ENCODE data around the gene MPI.
"Not testable (repeated sequence)": the region's sequence is repeated elsewhere in the genome, so short reads cannot be mapped to it uniquely, and the experiment has no call there.

Gene MPI

GRCh38 chr15:74864296-74864695 lies 25.5 kb upstream of the MPI start:
- DNase-seq = no peak

- no peak for DNase-seq
Measured at GRCh38 chr15:74865316-74865715, 24.5 kb upstream of the MPI start.

GRCh38 chr15:74866090-74866489 lies 23.8 kb upstream of the MPI start:
- no peak for DNase-seq

- no peak for DNase-seq
Measured at GRCh38 chr15:74867466-74868038, 22.3 kb upstream of the MPI start.

- DNase-seq = no peak
Measured at GRCh38 chr15:74868059-74868458, 21.8 kb upstream of the MPI start.

GRCh38 chr15:74869372-74869725 lies 20.5 kb upstream of the MPI start:
- no peak for DNase-seq

GRCh38 chr15:74869726-74870407 lies 20.0 kb upstream of the MPI start:
- no peak for DNase-seq

- DNase-seq = no peak
Measured at GRCh38 chr15:74870436-74871215, 19.2 kb upstream of the MPI start.

GRCh38 chr15:74872702-74873035 lies 17.2 kb upstream of the MPI start:
- DNase-seq = no peak

- peak; percentile 84 to 96 for DNase-seq
Measured at GRCh38 chr15:74873036-74873755, 16.6 kb upstream of the MPI start, which contains the start of gene SCAMP2. Gene SCAMP2, minus strand, starts transcription at chr15:74873365. Its CDS starts 110 bp downstream, at chr15:74873255.

- no peak for DNase-seq
Measured at GRCh38 chr15:74873756-74874424, 16.0 kb upstream of the MPI start.

- no peak for DNase-seq
Measured at GRCh38 chr15:74878273-74878672, 11.6 kb upstream of the MPI start.

GRCh38 chr15:74882528-74882927 lies 7.3 kb upstream of the MPI start:
- no peak for DNase-seq

GRCh38 chr15:74884428-74885223 lies 5.2 kb upstream of the MPI start:
- no peak for DNase-seq

GRCh38 chr15:74885461-74885860 lies 4.4 kb upstream of the MPI start:
- DNase-seq = no peak

- DNase-seq = not testable (repeated sequence)
Measured at GRCh38 chr15:74887537-74888193, 2.2 kb upstream of the MPI start.

- no peak for DNase-seq
Measured at GRCh38 chr15:74888716-74889115, 1.1 kb upstream of the MPI start.

GRCh38 chr15:74889390-74889882 lies 406 bp upstream of the MPI start:
- DNase-seq = no peak

- DNase-seq = no peak
Measured at GRCh38 chr15:74890665-74890960, 771 bp downstream of the MPI start.

GRCh38 chr15:74891469-74891868 lies 1.6 kb downstream of the MPI start:
- no peak for DNase-seq

- no peak for DNase-seq
Measured at GRCh38 chr15:74892313-74892712, 2.5 kb downstream of the MPI start.

- no peak for DNase-seq
Measured at GRCh38 chr15:74892931-74893330, 3.1 kb downstream of the MPI start.
